NCI-H524 treated with DMSO at 0.1 percent for 48 hours (cell line): ENCODE results near the gene CDY2B.
"Not testable (repeated sequence)": the region's sequence is repeated elsewhere in the genome, so short reads cannot be mapped to it uniquely, and the experiment has no call there.

Experiments
- DNase-seq: peaks from one replicate; lab custom pipeline; 2025; lab: John Stamatoyannopoulos, UW

The CDY2B gene, protein sequence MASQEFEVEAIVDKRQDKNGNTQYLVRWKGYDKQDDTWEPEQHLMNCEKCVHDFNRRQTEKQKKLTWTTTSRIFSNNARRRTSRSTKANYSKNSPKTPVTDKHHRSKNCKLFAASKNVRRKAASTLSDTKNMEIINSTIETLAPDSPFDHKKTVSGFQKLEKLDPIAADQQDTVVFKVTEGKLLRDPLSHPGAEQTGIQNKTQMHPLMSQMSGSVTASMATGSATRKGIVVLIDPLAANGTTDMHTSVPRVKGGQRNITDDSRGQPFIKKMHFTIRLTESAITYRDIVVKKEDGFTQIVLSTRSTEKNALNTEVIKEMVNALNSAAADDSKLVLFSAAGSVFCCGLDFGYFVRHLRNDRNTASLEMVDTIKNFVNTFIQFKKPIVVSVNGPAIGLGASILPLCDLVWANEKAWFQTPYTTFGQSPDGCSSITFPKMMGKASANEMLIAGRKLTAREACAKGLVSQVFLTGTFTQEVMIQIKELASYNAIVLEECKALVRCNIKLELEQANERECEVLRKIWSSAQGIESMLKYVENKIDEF

DNA sequence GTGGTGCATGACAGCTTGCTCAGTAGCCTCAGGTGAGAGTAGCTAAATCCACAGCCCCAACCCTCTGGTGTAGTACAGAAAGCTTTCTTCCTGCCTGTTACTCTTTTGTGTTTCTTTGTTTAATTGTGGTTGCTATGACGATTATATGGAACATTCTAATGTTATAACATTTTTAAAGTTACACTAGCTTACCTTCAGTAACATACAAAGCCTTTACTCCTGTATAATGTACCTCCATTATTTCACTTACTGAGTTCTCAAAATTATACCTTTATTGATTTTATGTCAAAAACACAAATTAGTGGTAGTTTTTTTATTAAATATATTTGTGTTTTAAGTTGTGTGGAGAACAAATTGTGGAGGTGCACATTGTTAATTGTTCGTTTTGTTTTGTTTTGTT, at the start of gene CDY2B:
CDY2B (minus strand) TSS at position 101 of the 400 bp plus-strand sequence. CDS start 328 bp downstream, outside the sequence.
- DNase-seq, result not testable (repeated sequence)

DNA sequence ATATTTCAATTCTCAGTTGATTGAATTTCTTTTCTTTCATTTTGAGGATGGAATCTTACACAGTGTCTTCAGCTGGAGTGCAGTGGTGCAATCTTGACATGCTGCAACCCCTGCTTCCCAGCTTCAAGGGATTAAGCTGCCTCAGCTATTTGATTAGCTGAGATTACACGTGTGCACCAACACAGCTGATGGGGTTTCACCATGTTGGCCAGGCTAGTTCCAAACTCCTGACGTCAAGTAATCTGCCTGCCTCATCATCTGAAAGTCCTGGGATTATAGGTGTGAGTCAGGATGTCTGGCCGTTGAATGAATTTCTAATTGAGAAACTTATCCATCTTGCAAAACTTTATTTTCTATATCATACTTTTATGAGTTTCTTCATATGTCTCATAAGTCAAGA, 28.0 kb upstream of the CDY2B start:
- not testable (repeated sequence) for DNase-seq

DNA sequence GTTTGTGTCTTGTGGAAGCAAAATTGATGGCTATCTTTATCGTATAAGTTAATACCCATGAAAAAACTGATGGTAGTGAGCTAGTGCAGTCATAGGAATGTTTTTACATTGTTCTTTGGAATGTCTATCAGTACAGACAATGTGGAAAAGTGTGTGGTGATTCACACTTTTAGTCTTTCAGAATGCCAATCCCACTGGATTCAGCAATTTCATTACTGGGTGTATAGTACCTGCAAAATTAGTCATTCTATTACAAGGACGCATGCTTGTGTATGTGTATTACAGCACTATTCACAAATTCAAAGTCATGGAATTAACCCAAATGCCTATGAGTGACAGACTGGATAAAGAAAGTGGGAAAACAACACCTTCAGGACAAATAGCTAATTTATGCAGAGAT, 27.3 kb upstream of the CDY2B start:
- DNase-seq, result not testable (repeated sequence)

DNA sequence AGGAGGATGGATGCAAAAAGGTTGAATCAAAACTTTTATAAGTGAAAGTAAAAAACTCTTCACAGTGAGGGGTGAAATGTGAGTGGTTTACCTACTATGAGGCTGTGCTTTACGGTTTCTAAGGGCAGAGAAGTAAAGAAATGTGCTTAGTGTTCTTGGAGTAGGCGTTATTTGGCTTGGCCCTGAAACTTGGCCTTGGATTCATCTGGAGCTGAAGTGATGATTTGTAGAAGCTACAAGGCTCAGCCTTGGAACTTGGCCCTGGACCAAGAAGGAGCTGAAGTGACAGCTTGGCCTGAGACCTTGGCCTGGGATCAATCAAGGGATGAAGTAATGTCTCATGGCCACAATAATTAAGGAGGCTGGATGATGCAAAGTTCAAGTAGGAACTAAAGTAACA, 1.7 kb upstream of the CDY2B start:
- DNase-seq, result not testable (repeated sequence)

DNA sequence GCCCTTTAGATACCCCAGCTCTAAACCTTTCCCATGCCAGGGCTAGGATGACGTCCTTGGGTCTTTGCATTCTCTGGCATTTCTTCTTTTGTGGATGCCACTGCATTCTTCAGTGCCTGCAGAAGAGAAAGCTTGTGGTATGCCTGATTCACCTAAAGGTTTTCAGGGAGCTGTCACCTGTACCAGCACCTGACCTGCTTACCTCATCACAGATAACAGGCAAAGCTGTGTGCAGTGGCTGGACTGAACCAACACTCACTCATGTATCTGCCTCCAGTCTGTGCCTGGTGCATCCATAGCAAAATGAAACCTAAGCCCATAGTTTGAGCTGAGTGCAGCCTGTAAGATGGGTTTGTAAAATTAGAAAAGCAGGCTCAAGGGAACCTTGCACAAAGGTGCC, 3.3 kb downstream of the CDY2B start:
- DNase-seq, result not testable (repeated sequence)

DNA sequence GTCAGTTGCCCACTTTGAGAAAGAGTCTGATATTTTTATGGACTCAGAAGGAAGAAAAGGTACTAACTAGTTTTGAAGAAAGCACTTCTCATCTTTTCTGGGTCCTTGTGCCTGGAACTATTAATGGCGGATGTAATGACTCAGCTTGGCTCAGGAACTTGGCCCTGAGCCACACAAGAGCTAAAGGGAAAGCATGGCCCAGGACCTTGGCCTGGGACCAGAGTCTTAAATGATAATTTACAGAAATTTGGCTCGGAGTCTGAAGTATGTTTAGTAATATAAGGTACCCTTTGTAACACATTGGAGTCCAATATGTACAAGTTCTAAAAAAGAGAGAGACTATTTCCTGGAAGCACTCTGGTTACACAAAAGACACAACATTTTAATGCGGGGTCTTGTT, 4.6 kb downstream of the CDY2B start:
- not testable (repeated sequence) for DNase-seq

DNA sequence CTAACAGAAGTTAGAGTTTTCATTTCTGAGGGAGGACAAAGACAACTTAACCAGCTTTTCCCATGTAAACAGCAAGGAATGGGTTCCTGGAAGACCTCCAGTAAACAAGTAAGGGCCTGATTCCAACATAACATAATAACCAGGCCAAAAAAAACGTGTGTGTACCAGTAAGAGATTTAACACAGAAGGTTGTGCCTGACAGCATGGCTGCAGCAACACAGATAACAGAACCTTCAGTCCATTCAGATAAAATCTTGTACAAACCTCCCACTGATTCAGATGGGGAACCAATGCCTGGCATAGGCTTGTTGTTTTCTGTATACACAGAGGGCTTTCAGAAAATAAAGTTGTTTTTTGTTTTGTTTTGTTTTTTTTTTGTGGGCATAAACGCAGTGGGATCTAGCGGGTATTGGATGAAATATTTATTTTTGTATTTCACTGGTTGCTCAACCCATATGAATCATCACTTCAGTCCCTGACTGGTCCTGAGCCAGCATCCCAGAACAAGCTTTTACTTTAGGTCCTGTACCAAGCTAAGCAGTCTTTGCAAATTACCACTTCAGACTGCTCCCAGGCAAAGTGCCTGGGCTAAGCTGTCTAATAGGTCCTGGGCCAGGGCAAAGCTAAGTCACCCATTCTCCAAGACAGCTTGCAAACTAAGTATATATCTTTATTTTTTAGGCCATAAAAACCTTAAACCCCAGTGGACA, 8.7 kb downstream of the CDY2B start:
- DNase-seq, result not testable (repeated sequence)

DNA sequence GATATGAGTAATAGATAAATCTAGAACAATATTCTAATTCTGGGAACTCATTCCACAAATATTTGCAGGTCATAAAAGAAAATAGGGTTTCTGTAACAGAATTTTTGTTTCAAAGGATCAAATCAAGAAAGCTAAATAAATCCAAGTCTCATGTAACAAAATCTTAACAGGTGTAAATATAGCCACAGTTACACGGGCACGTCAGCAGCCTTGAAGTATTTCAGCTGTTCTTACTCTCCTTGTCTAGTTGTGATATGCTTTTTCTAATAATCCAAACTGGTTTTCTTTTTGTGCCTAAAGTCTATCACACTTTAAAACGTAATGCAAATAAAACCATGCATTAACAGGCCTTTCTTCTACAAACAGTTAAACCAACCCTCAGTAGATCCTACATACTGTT, 9.3 kb downstream of the CDY2B start:
- DNase-seq, result not testable (repeated sequence)

DNA sequence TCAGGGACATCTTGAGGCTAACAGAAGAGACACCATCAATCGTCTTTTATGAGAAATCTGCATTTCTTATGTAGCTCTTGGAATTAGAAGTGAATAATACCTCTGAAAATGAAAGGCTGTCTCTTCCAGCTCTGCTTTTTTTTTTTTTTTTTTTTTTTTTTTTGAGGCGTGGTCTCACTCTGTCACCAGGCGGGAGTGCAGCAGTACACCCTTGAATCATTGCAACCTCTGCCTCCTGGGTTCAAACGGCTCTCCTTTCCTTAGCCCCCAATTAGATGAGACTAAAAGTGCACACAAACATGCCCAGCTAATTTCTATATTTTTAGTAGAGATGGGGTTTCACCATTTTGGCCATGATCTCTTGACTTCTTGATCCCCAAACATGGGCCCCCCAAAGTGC, 12.2 kb downstream of the CDY2B start:
- DNase-seq, result not testable (repeated sequence)

DNA sequence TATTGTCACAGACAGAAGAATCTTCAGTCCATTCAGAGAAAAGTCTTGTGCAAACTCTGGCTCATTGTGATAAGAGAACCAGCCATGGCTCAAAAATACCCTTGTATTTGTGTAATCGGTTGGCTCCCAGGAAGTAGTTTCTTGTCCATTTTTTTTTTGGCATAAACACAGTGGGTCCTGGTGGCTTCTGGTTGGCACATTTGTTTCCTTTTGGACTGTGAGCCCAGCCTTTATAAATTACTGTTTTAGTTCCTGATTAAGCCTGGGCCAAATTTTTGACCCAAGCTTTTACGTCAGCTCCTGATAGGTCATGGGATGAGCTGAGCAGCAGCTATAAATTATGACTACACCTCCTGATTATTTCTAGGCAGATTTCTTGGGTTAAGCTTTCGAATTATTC, 19.4 kb downstream of the CDY2B start:
- DNase-seq, result not testable (repeated sequence)

DNA sequence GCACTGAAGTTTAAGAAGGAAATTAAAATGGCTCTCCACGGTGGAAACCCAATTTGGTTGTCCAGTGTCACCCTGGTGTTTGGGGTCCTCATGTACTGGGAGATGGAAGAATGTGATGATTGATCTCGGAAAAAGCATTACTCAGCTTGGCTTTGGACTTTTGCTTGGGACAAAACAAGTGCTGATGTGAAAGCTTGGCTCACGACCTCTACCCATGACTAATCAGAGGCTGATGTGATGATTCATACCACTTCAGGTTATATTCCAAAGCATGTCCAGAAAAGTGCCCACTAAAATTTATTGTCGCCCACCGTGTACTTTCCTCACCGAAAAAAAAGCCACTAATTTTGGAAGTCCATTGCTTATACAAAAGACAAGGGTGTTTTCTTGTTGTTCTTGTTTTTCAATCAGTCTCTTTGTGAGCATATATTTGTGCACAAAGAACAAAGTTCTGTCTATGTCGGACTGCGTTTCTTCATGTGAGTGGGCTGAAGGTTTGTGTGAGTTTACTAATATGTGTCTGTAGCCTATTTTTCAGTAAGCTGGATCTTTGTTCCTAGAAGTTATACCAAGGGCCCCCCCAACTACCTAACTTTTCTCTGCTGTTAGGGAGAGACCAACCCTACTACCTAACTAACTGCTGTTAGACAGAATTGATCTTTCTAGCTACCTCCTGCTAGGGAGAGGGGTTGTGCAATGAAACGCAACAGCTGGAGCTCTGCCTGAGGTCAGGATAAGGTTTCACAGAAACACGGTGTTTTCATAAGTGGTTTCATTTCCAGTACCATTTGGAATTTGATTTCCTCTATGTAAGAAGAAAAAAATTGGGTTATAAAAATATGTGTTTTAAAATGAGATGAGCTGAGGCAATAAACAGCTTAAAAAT, 22.8 kb downstream of the CDY2B start:
- not testable (repeated sequence) for DNase-seq

DNA sequence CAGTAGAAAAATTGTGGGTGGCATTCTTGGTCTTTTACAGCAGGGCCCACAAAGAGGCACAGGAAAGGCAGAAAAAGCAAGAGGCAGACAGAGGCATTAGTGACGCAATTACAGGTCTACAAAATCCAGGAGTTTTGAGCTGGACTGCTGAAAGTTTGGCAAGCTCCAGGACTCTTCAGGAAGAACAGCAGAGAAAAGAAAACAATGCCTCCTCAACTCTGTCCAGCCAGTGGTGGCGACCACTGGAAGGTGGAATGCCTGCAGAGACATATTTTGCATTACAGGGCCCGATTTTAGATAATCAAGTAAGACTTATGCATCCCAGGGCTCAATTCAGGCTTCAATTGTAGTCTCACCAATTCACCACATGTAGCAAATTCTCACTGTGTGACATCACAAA, 23.5 kb downstream of the CDY2B start:
- not testable (repeated sequence) for DNase-seq

DNA sequence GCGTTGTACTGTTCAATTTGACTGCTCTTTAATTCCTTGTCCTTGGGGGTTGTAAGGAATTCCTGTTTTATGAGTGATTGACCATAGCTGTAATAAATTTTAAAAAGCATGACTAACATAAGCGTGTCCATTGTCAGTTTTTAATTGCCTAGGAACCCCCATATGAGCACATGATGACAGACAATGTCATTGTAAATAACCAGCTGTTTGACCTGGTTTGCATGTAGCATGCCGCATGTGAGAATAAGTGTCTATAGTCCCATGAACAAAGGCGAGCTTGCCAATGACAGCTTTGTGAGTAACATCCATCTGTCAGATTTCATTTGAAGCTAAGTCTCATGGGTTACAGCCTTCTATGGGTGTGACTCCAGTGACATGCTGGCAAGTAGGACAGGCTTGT, 30.9 kb downstream of the CDY2B start:
- not testable (repeated sequence) for DNase-seq

DNA sequence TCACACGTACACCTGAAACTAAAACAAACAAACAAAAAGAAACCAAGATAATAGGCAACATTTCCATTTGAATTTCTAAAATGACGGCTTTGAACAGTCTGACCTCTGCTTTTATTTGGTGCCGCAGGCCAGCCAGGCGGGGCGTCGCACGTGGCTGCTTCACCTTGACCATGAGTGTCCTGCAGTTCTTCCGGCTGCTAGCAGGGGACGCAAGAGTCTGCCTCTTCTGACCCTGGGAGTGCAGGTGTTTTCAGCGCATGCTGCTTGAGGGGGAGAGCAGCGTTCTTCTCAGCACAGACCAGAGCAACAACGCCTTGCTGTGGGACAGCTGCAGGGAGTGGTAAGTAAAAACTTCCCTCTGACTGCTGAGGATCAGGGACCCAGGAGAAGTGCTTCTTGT, 47.9 kb downstream of the CDY2B start:
- not testable (repeated sequence) for DNase-seq
